GM23338 (cell line): Measurements from ENCODE around the gene ANTXR1.

Experiments used
- CREB1 ChIP-seq: fragments of 250-450 bp; sonication (Bioruptor Pico); IDR thresholded peaks from 2 replicates; pipeline ENCODE4 v1.5.0; 2020; ENCODE audit warnings: low read depth, mild to moderate bottlenecking, moderate library complexity
- EZH2 ChIP-seq: fragments of 200-600 bp; sonication (generic); IDR thresholded peaks from one replicate; pipeline ENCODE4 v1.8.0; 2017; ENCODE audit warnings: antibody characterized with exemption, mild to moderate bottlenecking, low read depth; ENCODE audit not compliant: unreplicated experiment
- EZH2phosphoT487 ChIP-seq: fragments of 200-600 bp; sonication (generic); IDR thresholded peaks from one replicate; pipeline ENCODE4 v1.8.1; 2018; ENCODE audit warnings: antibody characterized with exemption; ENCODE audit not compliant: unreplicated experiment
- JUNB ChIP-seq: IDR thresholded peaks from one replicate; pipeline ENCODE4 v1.6.1; 2016; ENCODE audit warnings: antibody characterized with exemption; ENCODE audit not compliant: unreplicated experiment
- NANOG ChIP-seq: IDR thresholded peaks from 2 replicates; pipeline ENCODE4 v1.6.1; 2016; ENCODE audit warnings: antibody characterized with exemption, borderline replicate concordance
- POLR2AphosphoS5 ChIP-seq: IDR thresholded peaks from 2 replicates; pipeline ENCODE4 v1.6.1; 2016; ENCODE audit warnings: antibody characterized with exemption, low read depth
- ZNF114 ChIP-seq: fragments of 250-450 bp; sonication (Bioruptor Pico); IDR thresholded peaks from 2 replicates; pipeline ENCODE4 v1.5.0; 2020; ENCODE audit warnings: mild to moderate bottlenecking, moderate library complexity
- ZNF331 ChIP-seq: fragments of 250-450 bp; sonication (Bioruptor Pico); IDR thresholded peaks from 2 replicates; pipeline ENCODE4 v1.5.0; 2020; ENCODE audit warnings: low read depth, mild to moderate bottlenecking, moderate library complexity
- TF ChIP-seq, protein P1 (sequence below), 2 experiments: fragments of 200-600 bp in 1 of 2; sonication (generic) in 1 of 2; conservative IDR thresholded peaks; 2 replicates each; pipeline versions ENCODE4 v1.5.1 to v1.6.1; 2016 to 2017; ENCODE audit warnings: antibody characterized with exemption in 2 of 2, low read depth in 2 of 2, mild to moderate bottlenecking in 2 of 2, moderate library complexity in 1 of 2
- TF ChIP-seq, protein P2 (sequence below): IDR thresholded peaks from one replicate; pipeline ENCODE4 v1.6.1; 2018; ENCODE audit warnings: antibody characterized with exemption; ENCODE audit not compliant: unreplicated experiment
- TF ChIP-seq, protein P3 (sequence below): fragments of 250-450 bp; sonication (Bioruptor Pico); IDR thresholded peaks from 2 replicates; pipeline ENCODE4 v1.5.0; 2020; ENCODE audit warnings: mild to moderate bottlenecking, moderate library complexity

DNA sequence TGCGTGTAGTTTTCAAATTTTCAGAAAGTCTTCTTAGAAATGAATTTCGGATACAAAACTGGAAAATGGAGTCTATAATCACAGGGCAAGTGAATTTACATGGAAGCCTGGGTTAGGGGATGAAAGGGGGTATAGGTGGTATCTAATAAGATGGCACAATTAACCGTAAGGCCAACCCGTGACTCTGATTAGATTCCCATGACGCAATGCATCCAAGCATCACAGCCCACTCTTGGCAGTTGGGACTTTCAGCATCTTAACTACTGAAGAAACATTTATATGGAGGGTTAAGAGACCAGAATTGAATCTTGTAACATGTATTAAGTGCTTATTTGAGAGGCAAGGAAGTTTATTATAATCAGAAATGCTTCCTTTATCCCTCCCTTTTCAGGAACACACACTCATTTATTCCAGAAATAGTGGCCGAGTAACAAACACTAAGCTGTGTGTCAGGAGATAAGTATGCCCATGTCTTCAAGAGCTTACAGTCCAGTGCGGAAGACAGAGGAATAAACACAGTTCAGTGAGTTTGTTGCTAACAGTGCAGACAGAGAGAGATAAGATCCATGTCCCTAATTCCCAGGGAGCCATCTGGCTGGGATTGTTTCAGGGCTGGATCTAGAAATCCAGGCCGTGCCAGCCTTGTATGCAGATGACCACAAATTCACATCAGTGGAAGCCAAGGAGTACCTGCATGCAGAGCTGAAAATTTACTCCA lies 151.2 kb downstream of the ANTXR1 start:
- TF ChIP-seq, protein P1, sequence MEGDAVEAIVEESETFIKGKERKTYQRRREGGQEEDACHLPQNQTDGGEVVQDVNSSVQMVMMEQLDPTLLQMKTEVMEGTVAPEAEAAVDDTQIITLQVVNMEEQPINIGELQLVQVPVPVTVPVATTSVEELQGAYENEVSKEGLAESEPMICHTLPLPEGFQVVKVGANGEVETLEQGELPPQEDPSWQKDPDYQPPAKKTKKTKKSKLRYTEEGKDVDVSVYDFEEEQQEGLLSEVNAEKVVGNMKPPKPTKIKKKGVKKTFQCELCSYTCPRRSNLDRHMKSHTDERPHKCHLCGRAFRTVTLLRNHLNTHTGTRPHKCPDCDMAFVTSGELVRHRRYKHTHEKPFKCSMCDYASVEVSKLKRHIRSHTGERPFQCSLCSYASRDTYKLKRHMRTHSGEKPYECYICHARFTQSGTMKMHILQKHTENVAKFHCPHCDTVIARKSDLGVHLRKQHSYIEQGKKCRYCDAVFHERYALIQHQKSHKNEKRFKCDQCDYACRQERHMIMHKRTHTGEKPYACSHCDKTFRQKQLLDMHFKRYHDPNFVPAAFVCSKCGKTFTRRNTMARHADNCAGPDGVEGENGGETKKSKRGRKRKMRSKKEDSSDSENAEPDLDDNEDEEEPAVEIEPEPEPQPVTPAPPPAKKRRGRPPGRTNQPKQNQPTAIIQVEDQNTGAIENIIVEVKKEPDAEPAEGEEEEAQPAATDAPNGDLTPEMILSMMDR (conservative IDR thresholded peaks at IDR 0.05; ENCODE audit: low read depth in 2 of 2) = no peak
- TF ChIP-seq EZH2phosphoT487 = no peak
- no peak for TF ChIP-seq CREB1
- TF ChIP-seq JUNB = no peak
- no peak for TF ChIP-seq EZH2
- no peak for TF ChIP-seq POLR2AphosphoS5
- TF ChIP-seq, protein P2, sequence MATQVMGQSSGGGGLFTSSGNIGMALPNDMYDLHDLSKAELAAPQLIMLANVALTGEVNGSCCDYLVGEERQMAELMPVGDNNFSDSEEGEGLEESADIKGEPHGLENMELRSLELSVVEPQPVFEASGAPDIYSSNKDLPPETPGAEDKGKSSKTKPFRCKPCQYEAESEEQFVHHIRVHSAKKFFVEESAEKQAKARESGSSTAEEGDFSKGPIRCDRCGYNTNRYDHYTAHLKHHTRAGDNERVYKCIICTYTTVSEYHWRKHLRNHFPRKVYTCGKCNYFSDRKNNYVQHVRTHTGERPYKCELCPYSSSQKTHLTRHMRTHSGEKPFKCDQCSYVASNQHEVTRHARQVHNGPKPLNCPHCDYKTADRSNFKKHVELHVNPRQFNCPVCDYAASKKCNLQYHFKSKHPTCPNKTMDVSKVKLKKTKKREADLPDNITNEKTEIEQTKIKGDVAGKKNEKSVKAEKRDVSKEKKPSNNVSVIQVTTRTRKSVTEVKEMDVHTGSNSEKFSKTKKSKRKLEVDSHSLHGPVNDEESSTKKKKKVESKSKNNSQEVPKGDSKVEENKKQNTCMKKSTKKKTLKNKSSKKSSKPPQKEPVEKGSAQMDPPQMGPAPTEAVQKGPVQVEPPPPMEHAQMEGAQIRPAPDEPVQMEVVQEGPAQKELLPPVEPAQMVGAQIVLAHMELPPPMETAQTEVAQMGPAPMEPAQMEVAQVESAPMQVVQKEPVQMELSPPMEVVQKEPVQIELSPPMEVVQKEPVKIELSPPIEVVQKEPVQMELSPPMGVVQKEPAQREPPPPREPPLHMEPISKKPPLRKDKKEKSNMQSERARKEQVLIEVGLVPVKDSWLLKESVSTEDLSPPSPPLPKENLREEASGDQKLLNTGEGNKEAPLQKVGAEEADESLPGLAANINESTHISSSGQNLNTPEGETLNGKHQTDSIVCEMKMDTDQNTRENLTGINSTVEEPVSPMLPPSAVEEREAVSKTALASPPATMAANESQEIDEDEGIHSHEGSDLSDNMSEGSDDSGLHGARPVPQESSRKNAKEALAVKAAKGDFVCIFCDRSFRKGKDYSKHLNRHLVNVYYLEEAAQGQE = no peak
- no peak for TF ChIP-seq ZNF114 (CRISPR knock-in tag)
- TF ChIP-seq, protein P3, sequence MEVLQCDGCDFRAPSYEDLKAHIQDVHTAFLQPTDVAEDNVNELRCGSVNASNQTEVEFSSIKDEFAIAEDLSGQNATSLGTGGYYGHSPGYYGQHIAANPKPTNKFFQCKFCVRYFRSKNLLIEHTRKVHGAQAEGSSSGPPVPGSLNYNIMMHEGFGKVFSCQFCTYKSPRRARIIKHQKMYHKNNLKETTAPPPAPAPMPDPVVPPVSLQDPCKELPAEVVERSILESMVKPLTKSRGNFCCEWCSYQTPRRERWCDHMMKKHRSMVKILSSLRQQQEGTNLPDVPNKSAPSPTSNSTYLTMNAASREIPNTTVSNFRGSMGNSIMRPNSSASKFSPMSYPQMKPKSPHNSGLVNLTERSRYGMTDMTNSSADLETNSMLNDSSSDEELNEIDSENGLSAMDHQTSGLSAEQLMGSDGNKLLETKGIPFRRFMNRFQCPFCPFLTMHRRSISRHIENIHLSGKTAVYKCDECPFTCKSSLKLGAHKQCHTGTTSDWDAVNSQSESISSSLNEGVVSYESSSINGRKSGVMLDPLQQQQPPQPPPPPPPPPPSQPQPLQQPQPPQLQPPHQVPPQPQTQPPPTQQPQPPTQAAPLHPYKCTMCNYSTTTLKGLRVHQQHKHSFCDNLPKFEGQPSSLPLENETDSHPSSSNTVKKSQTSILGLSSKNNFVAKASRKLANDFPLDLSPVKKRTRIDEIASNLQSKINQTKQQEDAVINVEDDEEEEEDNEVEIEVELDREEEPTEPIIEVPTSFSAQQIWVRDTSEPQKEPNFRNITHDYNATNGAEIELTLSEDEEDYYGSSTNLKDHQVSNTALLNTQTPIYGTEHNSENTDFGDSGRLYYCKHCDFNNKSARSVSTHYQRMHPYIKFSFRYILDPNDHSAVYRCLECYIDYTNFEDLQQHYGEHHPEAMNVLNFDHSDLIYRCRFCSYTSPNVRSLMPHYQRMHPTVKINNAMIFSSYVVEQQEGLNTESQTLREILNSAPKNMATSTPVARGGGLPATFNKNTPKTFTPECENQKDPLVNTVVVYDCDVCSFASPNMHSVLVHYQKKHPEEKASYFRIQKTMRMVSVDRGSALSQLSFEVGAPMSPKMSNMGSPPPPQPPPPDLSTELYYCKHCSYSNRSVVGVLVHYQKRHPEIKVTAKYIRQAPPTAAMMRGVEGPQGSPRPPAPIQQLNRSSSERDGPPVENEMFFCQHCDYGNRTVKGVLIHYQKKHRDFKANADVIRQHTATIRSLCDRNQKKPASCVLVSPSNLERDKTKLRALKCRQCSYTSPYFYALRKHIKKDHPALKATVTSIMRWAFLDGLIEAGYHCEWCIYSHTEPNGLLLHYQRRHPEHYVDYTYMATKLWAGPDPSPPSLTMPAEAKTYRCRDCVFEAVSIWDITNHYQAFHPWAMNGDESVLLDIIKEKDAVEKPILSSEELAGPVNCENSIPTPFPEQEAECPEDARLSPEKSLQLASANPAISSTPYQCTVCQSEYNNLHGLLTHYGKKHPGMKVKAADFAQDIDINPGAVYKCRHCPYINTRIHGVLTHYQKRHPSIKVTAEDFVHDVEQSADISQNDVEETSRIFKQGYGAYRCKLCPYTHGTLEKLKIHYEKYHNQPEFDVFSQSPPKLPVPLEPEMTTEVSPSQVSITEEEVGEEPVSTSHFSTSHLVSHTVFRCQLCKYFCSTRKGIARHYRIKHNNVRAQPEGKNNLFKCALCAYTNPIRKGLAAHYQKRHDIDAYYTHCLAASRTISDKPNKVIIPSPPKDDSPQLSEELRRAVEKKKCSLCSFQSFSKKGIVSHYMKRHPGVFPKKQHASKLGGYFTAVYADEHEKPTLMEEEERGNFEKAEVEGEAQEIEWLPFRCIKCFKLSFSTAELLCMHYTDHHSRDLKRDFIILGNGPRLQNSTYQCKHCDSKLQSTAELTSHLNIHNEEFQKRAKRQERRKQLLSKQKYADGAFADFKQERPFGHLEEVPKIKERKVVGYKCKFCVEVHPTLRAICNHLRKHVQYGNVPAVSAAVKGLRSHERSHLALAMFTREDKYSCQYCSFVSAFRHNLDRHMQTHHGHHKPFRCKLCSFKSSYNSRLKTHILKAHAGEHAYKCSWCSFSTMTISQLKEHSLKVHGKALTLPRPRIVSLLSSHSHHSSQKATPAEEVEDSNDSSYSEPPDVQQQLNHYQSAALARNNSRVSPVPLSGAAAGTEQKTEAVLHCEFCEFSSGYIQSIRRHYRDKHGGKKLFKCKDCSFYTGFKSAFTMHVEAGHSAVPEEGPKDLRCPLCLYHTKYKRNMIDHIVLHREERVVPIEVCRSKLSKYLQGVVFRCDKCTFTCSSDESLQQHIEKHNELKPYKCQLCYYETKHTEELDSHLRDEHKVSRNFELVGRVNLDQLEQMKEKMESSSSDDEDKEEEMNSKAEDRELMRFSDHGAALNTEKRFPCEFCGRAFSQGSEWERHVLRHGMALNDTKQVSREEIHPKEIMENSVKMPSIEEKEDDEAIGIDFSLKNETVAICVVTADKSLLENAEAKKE (CRISPR knock-in tag) = no peak
- TF ChIP-seq ZNF331 (CRISPR knock-in tag) = no peak
- TF ChIP-seq NANOG = no peak
